Naive thymus-derived CD4-positive, alpha-beta T cell (primary cell): ENCODE data around the gene MKX. TPM values are rescaled to one million over a fixed set of nuclear protein-coding genes. Genes with fewer than 3 reads are reported as not detected.

Experiments
- ATAC-seq: fragments of 150-1000 bp; cut with Tn5 transposase; 2 replicates; pipeline ENCODE4 v1.10.0; 2021; ENCODE audit warnings: mild to moderate bottlenecking, moderate library complexity
- CTCF ChIA-PET: fragments of 350-600 bp; sonication (Branson Sonifier 250); formaldehyde crosslinking; loops from one replicate; lab custom pipeline; 2021; ENCODE audit warnings: antibody characterized with exemption; lab: Charles Lee
- POLR2A ChIA-PET: fragments of 350-600 bp; sonication (Branson Sonifier 250); formaldehyde crosslinking; loops from one replicate; lab custom pipeline; 2021; ENCODE audit warnings: antibody characterized with exemption, inconsistent platforms; lab: Charles Lee
- DNase-seq, 9 donors: peaks; one replicate each; pipeline versions ENCODE4 v3.0.0 to v3.0.0-alpha.2; 2020 to 2022; ENCODE audit warnings: mixed read lengths in 1 of 9
- H3K27ac ChIP-seq: one replicate; pipeline ENCODE4 v1.7.0; 2013; ENCODE audit warnings: mild to moderate bottlenecking, low read depth, low read length, moderate library complexity
- H3K27me3 ChIP-seq, 2 donors: one replicate each; pipeline ENCODE4 v1.7.0; 2013; ENCODE audit warnings: low read length in 2 of 2, mild to moderate bottlenecking in 2 of 2, moderate library complexity in 2 of 2; ENCODE audit not compliant: control insufficient read depth in 2 of 2, insufficient read depth in 2 of 2
- H3K36me3 ChIP-seq, 3 experiments: 1 replicate in 2 of 3; 2 replicates in 1 of 3; pipeline ENCODE4 v1.7.0; 2013; ENCODE audit warnings: low read length in 3 of 3, mild to moderate bottlenecking in 3 of 3, moderate library complexity in 1 of 3; ENCODE audit not compliant: insufficient read depth in 3 of 3, control insufficient read depth in 2 of 3
- H3K4me1 ChIP-seq, 2 donors: one replicate each; pipeline ENCODE4 v1.7.0; 2013; ENCODE audit warnings: low read length in 2 of 2, mild to moderate bottlenecking in 2 of 2, moderate library complexity in 1 of 2; ENCODE audit not compliant: control insufficient read depth in 2 of 2, insufficient read depth in 2 of 2
- H3K4me3 ChIP-seq: 2 replicates; pipeline ENCODE4 v1.7.0; 2013; ENCODE audit warnings: mild to moderate bottlenecking, low read length
- H3K9me3 ChIP-seq, 3 experiments: 1 replicate in 2 of 3; 2 replicates in 1 of 3; pipeline ENCODE4 v1.7.0; 2013; ENCODE audit warnings: low read length in 3 of 3; ENCODE audit not compliant: control insufficient read depth in 2 of 3
- H3K27ac Mint-ChIP-seq, 9 donors: one replicate each; pipeline ENCODE4 v1.8.0; 2020 to 2022; ENCODE audit warnings: mixed read lengths in 9 of 9, mild to moderate bottlenecking in 8 of 9, moderate library complexity in 5 of 9, inconsistent platforms in 2 of 9
- H3K27me3 Mint-ChIP-seq, 5 donors: one replicate each; pipeline ENCODE4 v1.8.0; 2021 to 2022; ENCODE audit warnings: mixed read lengths in 5 of 5, mild to moderate bottlenecking in 1 of 5
- H3K36me3 Mint-ChIP-seq, 5 donors: one replicate each; pipeline ENCODE4 v1.8.0; 2020 to 2022; ENCODE audit warnings: mixed read lengths in 5 of 5, mild to moderate bottlenecking in 3 of 5, inconsistent platforms in 1 of 5
- H3K4me1 Mint-ChIP-seq, 7 donors: one replicate each; pipeline ENCODE4 v1.8.0; 2020 to 2022; ENCODE audit warnings: mixed read lengths in 7 of 7, mild to moderate bottlenecking in 3 of 7, inconsistent platforms in 1 of 7
- H3K4me3 Mint-ChIP-seq, 10 donors: one replicate each; pipeline ENCODE4 v1.8.0; 2020 to 2022; ENCODE audit warnings: mild to moderate bottlenecking in 10 of 10, mixed read lengths in 10 of 10, moderate library complexity in 6 of 10, inconsistent platforms in 2 of 10
- H3K9me3 Mint-ChIP-seq, 11 donors: one replicate each; pipeline ENCODE4 v1.8.0; 2020 to 2022; ENCODE audit warnings: mixed read lengths in 11 of 11, mild to moderate bottlenecking in 4 of 11, inconsistent platforms in 1 of 11, moderate library complexity in 1 of 11
- intact Hi-C, 2 donors: fragments of 100-400 bp; cut with micrococcal nuclease; formaldehyde crosslinking; loops; one replicate each; pipeline ENCODE4 v1.15.1; 2023
- polyA plus RNA-seq, 2 donors: library from polyadenylated mRNA; unstranded; fragments of 300-500 nt; fragmentation: Illumina TruSeq; gene quantifications; one replicate each; pipeline ENCODE4 v1.2.3, GENCODE V29; 2021
- total RNA-seq, 6 experiments: library from RNA in 5 of 6; stranded (reverse) in 5 of 6; gene quantifications; 1 replicate in 5 of 6; 2 replicates in 1 of 6; pipeline ENCODE4 v1.2.3 and lab custom pipeline; 2021 to 2026

The MKX gene
- total and polyA plus RNA-seq, 7 experiments from 2014 or later, result not detected

- Histone ChIP-seq H3K9me3 (no peaks in the 10 kb centered on the region), H3K4me1 (peaks cover 27 to 32% of the 10 kb centered on the region in 2 donors), H3K27ac (no peak overlapping the region), H3K36me3 (no peaks in the 10 kb centered on the region), H3K27me3 (peaks cover 8 to 32% of the 10 kb centered on the region in 2 donors), H3K4me3 (no peak overlapping the region)
- Mint-ChIP-seq H3K4me3 (no peak overlapping the region), H3K36me3 (peaks cover 0 to 5% (median 0%) of the 10 kb centered on the region in 5 donors), H3K9me3 (peaks cover 0 to 4% (median 0%) of the 10 kb centered on the region in 11 donors), H3K27ac (no peak overlapping the region), H3K4me1 (peaks cover 19 to 30% (median 27%) of the 10 kb centered on the region in 7 donors), H3K27me3 (peaks cover 60 to 82% (median 74%) of the 10 kb centered on the region in 5 donors)
- no peak for DNase-seq
- intact Hi-C loops, result loop anchor here (5.0 to 10.0 kb wide), 3 partner anchors 304 to 1534 kb away; partner anchors contain the start of genes BAMBI (in 1 of the 2) and GAD2 (in 1 of the 2)
- CTCF ChIA-PET, result interaction anchor here (0.5 kb wide), 1 partner anchor 30 kb away, joined by 3 read pairs; no protein-coding TSS in a partner anchor
- POLR2A ChIA-PET, result no interaction called here
- no peak for ATAC-seq
These were observed 3.0 kb upstream of the MKX start for GRCh38 chr10:27748601-27749000.

GRCh38 chr10:27747096-27747451, 1.5 kb upstream of the MKX start:
- peak overlapping the region in 8 of 10 donors; percentile 45 to 93 (median 76) for H3K4me3 Mint-ChIP-seq
- Histone ChIP-seq H3K4me3 (no peak overlapping the region), H3K27ac (no peak overlapping the region), H3K4me1 (peaks cover 27 to 37% of the 10 kb centered on the region in 2 donors), H3K9me3 (no peaks in the 10 kb centered on the region), H3K27me3 (peaks cover 8 to 41% of the 10 kb centered on the region in 2 donors), H3K36me3 (no peaks in the 10 kb centered on the region)
- H3K27me3 Mint-ChIP-seq, result peaks cover 53 to 81% (median 67%) of the 10 kb centered on the region in 5 donors
- peaks cover 0 to 5% (median 0%) of the 10 kb centered on the region in 5 donors for H3K36me3 Mint-ChIP-seq
- peak in 1 of 9 donors; percentile 16 for DNase-seq
- H3K27ac Mint-ChIP-seq, result no peak overlapping the region
- H3K9me3 Mint-ChIP-seq, result peaks cover 0 to 2% (median 0%) of the 10 kb centered on the region in 11 donors
- peaks cover 19 to 32% (median 29%) of the 10 kb centered on the region in 7 donors for H3K4me1 Mint-ChIP-seq
- intact Hi-C loops, result loop anchor here (5.0 to 10.0 kb wide), 3 partner anchors 302 to 1532 kb away; partner anchors contain the start of genes BAMBI (in 1 of the 2) and GAD2 (in 1 of the 2)
- ATAC-seq, result no peak
- ChIA-PET CTCF (no interaction called here), POLR2A (no interaction called here)

DNA sequence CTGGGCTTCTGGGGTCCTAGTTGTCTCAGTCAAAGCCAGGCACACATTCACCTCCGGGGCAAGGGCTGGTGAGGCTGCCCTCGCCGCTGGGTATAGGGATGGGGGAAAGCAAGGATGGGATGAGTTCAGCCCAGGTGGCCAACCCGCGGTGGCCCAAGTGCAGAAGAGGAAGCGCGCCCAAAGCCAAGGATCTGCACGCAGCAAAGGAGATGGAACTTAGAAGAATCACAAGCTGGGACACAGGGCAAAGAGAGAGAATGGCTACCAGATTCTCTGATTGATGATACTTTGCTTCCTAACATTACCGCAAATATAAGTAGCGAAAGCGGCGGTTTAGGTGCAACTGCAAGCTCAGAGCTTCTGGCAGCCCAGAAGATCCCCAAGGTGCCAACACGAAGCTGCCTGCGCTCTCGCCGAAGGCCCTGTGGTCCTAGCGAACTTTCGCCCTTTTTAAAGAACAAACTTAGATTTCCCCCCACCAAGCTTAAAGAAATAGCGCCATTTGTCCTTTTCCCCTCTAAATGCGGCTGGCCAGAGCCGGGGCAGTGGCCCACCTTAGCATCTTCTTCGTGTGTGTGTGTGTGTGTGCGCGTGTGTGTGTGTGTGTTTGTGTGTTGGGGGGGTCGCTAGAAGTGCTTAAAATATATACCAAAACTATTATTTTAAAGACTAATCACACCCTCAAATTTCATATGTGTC, 927 bp upstream of the MKX start:
- Histone ChIP-seq H3K27ac (no peak overlapping the region), H3K4me3 (peak overlapping the region; percentile 39), H3K4me1 (peaks cover 27 to 42% of the 10 kb centered on the region in 2 donors), H3K36me3 (no peaks in the 10 kb centered on the region), H3K27me3 (peaks cover 13 to 41% of the 10 kb centered on the region in 2 donors), H3K9me3 (no peaks in the 10 kb centered on the region)
- intact Hi-C loops, result loop anchor here (5.0 to 10.0 kb wide), 3 partner anchors 302 to 1532 kb away; partner anchors contain the start of genes BAMBI (in 1 of the 2) and GAD2 (in 1 of the 2)
- Mint-ChIP-seq H3K27me3 (peaks cover 48 to 80% (median 67%) of the 10 kb centered on the region in 5 donors), H3K4me3 (peak overlapping the region; percentile 4 to 93 (median 74)), H3K36me3 (peaks cover 0 to 5% (median 0%) of the 10 kb centered on the region in 5 donors), H3K4me1 (peaks cover 23 to 37% (median 29%) of the 10 kb centered on the region in 7 donors), H3K9me3 (peaks cover 0 to 2% (median 0%) of the 10 kb centered on the region in 11 donors), H3K27ac (peak overlapping the region in 1 of 9 donors; percentile 46)
- ChIA-PET CTCF (no interaction called here), POLR2A (no interaction called here)
- DNase-seq (peak in 1 of 9 donors; percentile 4), ATAC-seq (no peak)

DNA sequence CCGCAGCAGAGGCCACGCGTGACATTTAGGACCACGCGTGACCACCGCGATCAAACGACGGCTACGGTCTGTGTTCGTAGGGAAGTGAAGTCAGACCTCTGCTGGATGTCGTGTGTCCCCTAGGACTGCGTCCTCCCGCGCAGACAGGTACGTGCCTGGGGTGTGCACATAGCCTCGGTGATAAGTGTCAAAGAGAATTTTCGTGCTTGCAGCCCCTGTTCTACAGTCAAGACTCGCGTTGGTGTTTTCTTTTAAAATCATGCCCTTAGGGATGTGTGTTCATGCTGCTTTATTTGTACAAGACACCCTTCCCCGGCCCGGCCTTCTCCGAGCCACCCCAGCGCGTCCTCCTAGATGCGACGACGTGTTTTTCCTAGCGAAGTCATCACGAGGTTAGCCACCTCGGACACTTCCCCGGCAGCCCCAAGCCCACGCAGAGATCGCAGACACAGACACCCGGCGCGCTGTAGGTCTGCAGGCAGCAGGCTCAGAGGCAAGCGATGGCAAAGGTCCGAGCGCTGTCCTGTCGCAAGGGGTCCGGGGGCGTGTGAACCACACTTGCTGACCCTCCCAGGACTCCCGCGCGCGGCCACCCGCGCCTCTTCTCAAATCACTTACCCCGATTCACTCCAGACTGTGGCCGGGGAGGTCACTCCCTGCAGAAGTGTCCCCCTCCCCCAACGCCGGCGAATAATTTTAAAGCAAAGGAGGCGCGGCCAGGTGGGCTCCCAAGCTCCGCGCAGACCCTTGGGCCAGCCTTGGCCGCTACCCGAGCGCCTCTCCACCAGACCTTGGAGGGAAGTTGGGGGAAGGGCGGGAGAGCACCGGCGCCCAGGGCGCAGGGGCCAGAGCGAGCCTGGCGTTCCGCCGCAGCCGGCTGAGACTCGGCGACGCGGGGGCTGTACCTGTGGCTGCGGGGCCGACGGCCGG, 552 bp downstream of the MKX start:
- H3K9me3 Mint-ChIP-seq, result peaks cover 0 to 3% (median 0%) of the 10 kb centered on the region in 11 donors
- Histone ChIP-seq H3K36me3 (no peaks in the 10 kb centered on the region), H3K27ac (no peak overlapping the region), H3K9me3 (no peaks in the 10 kb centered on the region), H3K27me3 (peaks cover 13 to 52% of the 10 kb centered on the region in 2 donors), H3K4me1 (peaks cover 27 to 42% of the 10 kb centered on the region in 2 donors), H3K4me3 (peak overlapping the region; percentile 39)
- peaks cover 23 to 44% (median 29%) of the 10 kb centered on the region in 7 donors for H3K4me1 Mint-ChIP-seq
- ATAC-seq (no peak), DNase-seq (peak in 7 of 9 donors; percentile 12 to 40 (median 28))
- ChIA-PET CTCF (interaction anchor here (1.9 kb wide), 1 partner anchor 497 kb away, joined by 9 read pairs; no protein-coding TSS in a partner anchor), POLR2A (no interaction called here)
- peaks cover 55 to 83% (median 70%) of the 10 kb centered on the region in 5 donors for H3K27me3 Mint-ChIP-seq
- H3K27ac Mint-ChIP-seq, result peak overlapping the region in 5 of 9 donors; percentile 37 to 83 (median 58)
- peaks cover 0 to 5% (median 0%) of the 10 kb centered on the region in 5 donors for H3K36me3 Mint-ChIP-seq
- intact Hi-C loops, result loop anchor here (2.0 to 10.0 kb wide), 7 partner anchors 188 to 1530 kb away; partner anchors contain the start of genes ACBD5 (in 1 of the 2), BAMBI (in 1 of the 2), GAD2 (in 1 of the 2) and RAB18 (in 1 of the 2)
- H3K4me3 Mint-ChIP-seq, result peak overlapping the region; percentile 77 to 96 (median 88)

DNA sequence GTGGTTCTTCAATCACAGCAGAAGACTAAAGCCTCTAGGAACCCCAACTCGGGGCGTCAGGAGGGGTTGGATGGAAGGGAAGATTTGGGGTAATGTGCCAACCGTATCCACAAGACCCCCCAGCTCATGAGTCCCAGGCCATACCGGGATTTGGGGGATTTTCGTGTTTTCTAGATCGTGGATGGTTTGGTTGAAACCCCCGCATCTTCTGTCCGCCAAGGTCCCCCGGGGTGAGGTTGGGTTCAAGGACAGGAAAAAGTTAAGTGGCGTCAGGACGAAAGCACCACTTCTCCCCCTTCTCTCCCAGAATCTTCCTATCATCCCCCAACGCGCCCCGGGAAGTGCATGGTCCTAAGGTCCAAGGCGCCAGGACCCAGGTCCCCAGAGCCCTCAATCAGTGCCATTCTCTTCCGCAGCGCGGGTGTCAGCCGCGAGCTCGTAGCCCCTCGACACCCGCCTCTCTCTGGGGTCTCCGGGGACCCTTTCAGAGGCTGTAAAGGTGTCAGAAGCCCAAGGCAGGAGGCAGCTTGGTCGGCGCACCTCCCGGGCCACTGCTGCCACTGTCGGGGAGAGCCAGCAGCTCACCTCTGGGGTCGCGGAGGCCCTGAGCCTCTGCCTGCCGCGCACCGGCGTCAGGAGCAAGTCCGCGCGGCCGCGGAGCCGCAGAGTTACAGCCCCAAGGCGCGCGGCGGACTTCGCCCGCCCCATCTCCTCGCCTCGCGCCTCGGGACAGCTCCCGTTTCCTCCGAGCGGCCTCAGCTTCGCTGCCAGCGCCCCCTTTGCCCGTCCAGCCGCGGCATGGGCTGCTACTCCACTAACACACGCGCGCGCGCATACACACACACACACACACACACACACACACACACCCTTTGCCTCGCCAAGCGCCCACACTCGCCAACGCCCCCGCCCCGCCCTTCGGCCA, 1.5 kb downstream of the MKX start:
- CTCF ChIA-PET, result interaction anchor here (0.7 to 1.9 kb wide), 2 partner anchors 497 to 650 kb away, joined by 3 to 9 read pairs; no protein-coding TSS in a partner anchor
- peaks cover 0 to 5% (median 0%) of the 10 kb centered on the region in 5 donors for H3K36me3 Mint-ChIP-seq
- peaks cover 55 to 82% (median 67%) of the 10 kb centered on the region in 5 donors for H3K27me3 Mint-ChIP-seq
- Histone ChIP-seq H3K4me1 (peaks cover 27 to 42% of the 10 kb centered on the region in 2 donors), H3K9me3 (no peaks in the 10 kb centered on the region), H3K36me3 (no peaks in the 10 kb centered on the region), H3K27me3 (peaks cover 13 to 52% of the 10 kb centered on the region in 2 donors), H3K4me3 (peak overlapping the region; percentile 73), H3K27ac (no peak overlapping the region)
- POLR2A ChIA-PET, result interaction anchor here (1.0 kb wide), 1 partner anchor 557 kb away, joined by 3 read pairs; no protein-coding TSS in a partner anchor
- DNase-seq (peak in 6 of 9 donors; percentile 10 to 36 (median 28)), ATAC-seq (no peak)
- intact Hi-C loops, result loop anchor here (2.0 to 10.0 kb wide), 8 partner anchors 187 to 1529 kb away; partner anchors contain the start of genes WAC (in 2 of the 2), ACBD5 (in 1 of the 2), GAD2 (in 1 of the 2) and MPP7 (in 1 of the 2)
- peaks cover 23 to 44% (median 29%) of the 10 kb centered on the region in 7 donors for H3K4me1 Mint-ChIP-seq
- H3K4me3 Mint-ChIP-seq, result peak overlapping the region; percentile 77 to 96 (median 88)
- peak overlapping the region in 5 of 9 donors; percentile 37 to 83 (median 63) for H3K27ac Mint-ChIP-seq
- peaks cover 0 to 3% (median 0%) of the 10 kb centered on the region in 11 donors for H3K9me3 Mint-ChIP-seq
